Heart right ventricle (tissue), 16 donors: ENCODE measurements around the gene DCAF8. TPM values are rescaled to one million over a fixed set of nuclear protein-coding genes. Genes with fewer than 3 reads are reported as not detected.

Experiments
- ATAC-seq, 8 donors: fragments of 200-7000 bp; cut with Tn5 transposase; one replicate each; pipeline ENCODE4 v1.9.1; 2020; ENCODE audit warnings: mild to moderate bottlenecking in 8 of 8, moderate library complexity in 8 of 8, moderate number of reproducible peaks in 1 of 8
- DNase-seq, 2 donors: peaks; one replicate each; pipeline ENCODE4 v3.0.0-alpha.2; 2020
- H3K27ac ChIP-seq, 10 donors: fragments of 200-600 bp; sonication (generic) in 2 of 10; one replicate each; pipeline versions ENCODE4 v1.5.0 to v1.8.0; 2020 to 2022; ENCODE audit warnings: mild to moderate bottlenecking in 3 of 10
- H3K27me3 ChIP-seq, 7 donors: fragments of 200-600 bp; one replicate each; pipeline ENCODE4 v1.8.0; 2021 to 2022; ENCODE audit warnings: mild to moderate bottlenecking in 2 of 7
- H3K36me3 ChIP-seq, 9 donors: fragments of 200-600 bp; sonication (generic) in 1 of 9; one replicate each; pipeline versions ENCODE4 v1.5.0 to v1.8.0; 2020 to 2022; ENCODE audit warnings: mild to moderate bottlenecking in 2 of 9
- H3K4me1 ChIP-seq, 9 donors: fragments of 200-600 bp; sonication (generic) in 1 of 9; one replicate each; pipeline versions ENCODE4 v1.5.0 to v1.8.0; 2020 to 2022; ENCODE audit warnings: mild to moderate bottlenecking in 4 of 9
- H3K4me3 ChIP-seq, 10 donors: fragments of 200-600 bp; sonication (generic) in 2 of 10; one replicate each; pipeline versions ENCODE4 v1.5.0 to v1.8.0; 2020 to 2022; ENCODE audit warnings: mild to moderate bottlenecking in 7 of 10, moderate library complexity in 2 of 10
- H3K9me3 ChIP-seq, 11 donors: fragments of 200-600 bp in 10 of 11; sonication (generic) in 2 of 11; one replicate each; pipeline versions ENCODE4 v1.5.0 to v1.8.0; 2013 to 2022; ENCODE audit warnings: mild to moderate bottlenecking in 2 of 11, control low read depth in 1 of 11, moderate library complexity in 1 of 11
- CTCF ChIP-seq, 9 donors: fragments of 200-600 bp; sonication (generic) in 2 of 9; IDR thresholded peaks; one replicate each; pipeline versions ENCODE4 v1.5.0 to v1.8.0; 2021 to 2022; ENCODE audit warnings: antibody characterized with exemption in 9 of 9, mild to moderate bottlenecking in 5 of 9, moderate library complexity in 1 of 9
- WGBS, 2 donors: extraction: QIAGEN DNeasy Blood & Tissue Kit; methylation state at CpG; one replicate each; pipeline ENCODE4 v1.1.7; 2013; ENCODE audit warnings: inconsistent platforms in 1 of 2; 5-methylcytosine and 5-hydroxymethylcytosine counted together
- intact Hi-C, 10 donors: fragments of 100-400 bp; cut with DNase I; formaldehyde crosslinking; loops; one replicate each; pipeline versions ENCODE4 v1.11.1 to v1.14.2; 2022
- polyA plus RNA-seq, 2 donors: library from polyadenylated mRNA; stranded (reverse); fragments of 200-250 nt; gene quantifications; one replicate each; pipeline ENCODE4 v1.2.3, GENCODE V29; 2013
- total RNA-seq, 10 donors: library from RNA; stranded (reverse); fragmentation: NEBNext Ultra II Directional in 3 of 10; extraction: Animal tissue kit (Norgen Biotek cat#: 25700) in 3 of 10; gene quantifications; one replicate each; pipeline versions ENCODE4 v1.2.1 to v1.2.4, GENCODE V29; 2021 to 2023
- donor health status: Arrhythmogenic right ventricular cardiomyopathy.
- donor health status: ischemic (EF 13 %, LVEDD 7.1; RV severe dilation, severe dysfunction).
- donor health status: healthy with polysubstance abuse.
- donor health status: DM: no; HTN: yes; CAD: no.
- donor health status: DM: no; HTN: no; CAD: no.
- donor health status: ischemic (EF 25% LVEDD 6.9; RV normal size, moderate dysfunction).
- donor health status: ischemic (EF 25% LVEDD 5.7; RV mildly dilated, moderate dysfunction).
- donor health status: healthy.
- donor health status: DM: yes; HTN: yes; CAD: no.
- donor health status: Ischemic cardiomyopathy.
- donor health status: ischemic (EF 35%, LVEDD 5.7; RV mildly dilated, moderate dysfunction).
- donor health status: nonischemic (EF 11% LVEDD 7.7; RV severe dilation, severe dysfunction).
- donor health status: DM: yes; HTN: yes; CAD: no.
- donor health status: PGD.
- donor health status: ischemic (EF 29% LVEDD 5.4; RV normal size, mild dysfunction).
- donor health status: nonischemic (EF 23%, LVEDD 6.1; RV moderate dilation, normal function).

The DCAF8 gene
- total and polyA plus RNA-seq, 12 donors: 47.1 to 171 (median 151) TPM

GRCh38 chr1:160194737-160195059, 67.7 kb downstream of the DCAF8 start:
- no peak overlapping the region for H3K27ac ChIP-seq
- no peaks in the 10 kb centered on the region for H3K27me3 ChIP-seq
- ATAC-seq (no peak), DNase-seq (no peak)
- no peaks in the 10 kb centered on the region for H3K9me3 ChIP-seq
- H3K36me3 ChIP-seq: no peaks in the 10 kb centered on the region
- 72 to 82% methylated on average over 2 of the region's 2 CpGs for WGBS, 2 donors
- TF ChIP-seq CTCF (IDR thresholded peaks at IDR 0.05): no peak
- peaks cover 7 to 51% (median 14%) of the 10 kb centered on the region in 9 donors for H3K4me1 ChIP-seq
- no peak overlapping the region for H3K4me3 ChIP-seq
- intact Hi-C loops: loop anchor here in 9 of 10 donors (2.0 to 10.0 kb wide), 10 partner anchors 24 to 180 kb away; partner anchors contain the start of genes ATP1A2 (in 1 of the 9) and IGSF8 (in 1 of the 9)

DNA sequence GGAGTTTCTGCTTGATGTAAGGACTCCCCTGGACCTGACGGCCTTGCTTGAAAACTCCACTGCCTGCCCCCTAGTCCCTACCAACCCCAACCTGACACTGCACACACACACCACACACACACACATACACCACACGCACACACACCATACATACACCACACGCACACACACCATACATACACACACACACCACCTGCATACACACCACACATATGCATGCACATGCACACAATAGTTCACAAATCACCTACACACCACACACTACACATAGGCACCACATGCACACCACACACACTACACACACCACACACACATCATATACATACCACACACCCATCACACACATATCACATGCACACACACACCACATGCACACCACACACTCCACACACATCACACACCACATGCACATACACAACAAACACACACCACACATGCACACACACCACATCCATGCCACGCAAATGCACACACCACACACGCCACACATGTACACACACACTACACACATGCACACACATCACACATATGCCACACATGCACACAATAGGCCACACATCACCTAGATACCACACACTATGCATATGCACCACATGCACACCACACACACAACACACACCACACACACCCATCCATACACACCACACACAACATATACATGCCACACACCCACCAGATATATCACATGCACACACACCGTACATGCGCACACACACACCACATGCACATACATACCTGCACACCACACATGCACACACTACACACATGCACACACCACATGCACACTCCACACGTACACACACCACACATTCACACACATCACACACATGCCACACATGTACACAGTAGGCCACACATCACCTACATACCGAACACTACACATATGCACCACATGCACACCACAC, 68.3 kb downstream of the DCAF8 start:
- Histone ChIP-seq H3K27me3 (no peaks in the 10 kb centered on the region), H3K27ac (peak overlapping the region in 4 of 10 donors; percentile 76 to 87 (median 83)), H3K4me3 (no peak overlapping the region), H3K36me3 (no peaks in the 10 kb centered on the region), H3K9me3 (no peaks in the 10 kb centered on the region), H3K4me1 (peaks cover 9 to 57% (median 18%) of the 10 kb centered on the region in 9 donors)
- intact Hi-C loops: loop anchor here (1.0 to 10.0 kb wide), 17 partner anchors 25 to 181 kb away; partner anchors contain the start of genes IGSF8 (in 2 of the 10) and ATP1A2 (in 1 of the 10)
- ATAC-seq (peak in 1 of 8 donors; percentile 1), DNase-seq (no peak)
- TF ChIP-seq CTCF (IDR thresholded peaks at IDR 0.05): no peak
- 90 to 96% methylated on average over 9 of the region's 9 CpGs for WGBS, 2 donors

DNA sequence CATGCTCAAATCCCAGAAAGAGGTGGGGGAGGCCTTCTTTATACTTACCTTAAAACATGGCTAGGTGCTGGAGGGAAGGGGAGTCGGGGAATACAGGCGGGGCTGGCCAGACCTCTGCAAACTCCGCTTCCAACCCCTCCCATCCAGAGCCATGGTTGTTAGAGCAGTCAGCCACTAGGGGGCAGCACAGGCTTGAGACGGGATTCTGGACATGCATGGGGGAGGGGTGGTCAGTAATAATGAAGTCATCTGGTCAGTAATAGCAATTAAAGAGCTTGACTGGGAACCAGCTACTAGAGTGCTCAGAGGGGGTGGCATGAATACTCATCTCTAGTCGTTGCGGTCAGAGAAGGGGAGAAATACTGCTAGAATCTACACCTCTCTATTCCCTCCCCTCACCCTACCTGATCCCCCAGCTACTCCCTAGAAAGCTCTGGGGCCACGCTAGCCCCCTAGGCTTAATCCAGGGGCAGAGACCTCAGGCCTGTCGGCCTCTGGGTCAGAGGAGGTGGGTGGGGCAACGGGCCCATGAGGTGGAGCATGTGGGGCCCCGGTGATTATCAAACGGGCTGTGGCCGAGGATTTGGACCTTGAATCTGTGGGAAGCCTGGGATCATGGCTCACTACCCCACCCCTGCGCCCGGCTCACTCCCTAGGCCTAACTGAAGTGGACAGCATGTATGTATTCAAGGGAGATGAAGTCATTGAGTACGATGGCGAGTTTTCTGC, 69.1 kb downstream of the DCAF8 start:
- Histone ChIP-seq H3K4me3 (no peak overlapping the region), H3K27me3 (no peaks in the 10 kb centered on the region), H3K9me3 (no peaks in the 10 kb centered on the region), H3K27ac (peak overlapping the region in 7 of 10 donors; percentile 59 to 87 (median 79)), H3K4me1 (peaks cover 9 to 58% (median 18%) of the 10 kb centered on the region in 9 donors), H3K36me3 (no peaks in the 10 kb centered on the region)
- peak; percentile 94 to 98 (median 96) for TF ChIP-seq CTCF (IDR thresholded peaks at IDR 0.05)
- peak; percentile 83 to 91 (median 88) for ATAC-seq
- intact Hi-C loops: loop anchor here (1.0 to 10.0 kb wide), 17 partner anchors 26 to 182 kb away; partner anchors contain the start of genes IGSF8 (in 2 of the 10) and ATP1A2 (in 1 of the 10)
- 21 to 26% methylated on average over 16 of the region's 16 CpGs for WGBS, 2 donors
- DNase-seq: peak; percentile 86 to 92

DNA sequence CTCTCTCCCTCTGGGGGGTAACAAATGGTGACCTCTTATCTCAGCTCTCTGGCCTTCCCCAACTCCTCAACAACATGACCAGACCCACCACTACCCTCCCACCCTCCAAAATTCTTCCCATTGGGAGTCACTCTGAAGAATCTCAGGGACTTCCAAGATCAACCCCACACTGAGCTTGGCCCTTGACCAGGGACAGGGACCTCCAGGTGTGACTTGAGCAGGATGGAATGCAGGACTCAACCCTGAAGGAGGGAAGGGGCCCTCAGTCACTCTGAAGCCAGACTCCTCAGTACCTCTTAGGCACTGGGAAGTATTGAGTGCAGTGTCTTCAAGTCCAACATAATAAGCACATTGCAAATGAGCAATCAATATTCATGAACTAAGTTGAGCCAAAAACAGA, 70.1 kb downstream of the DCAF8 start:
- TF ChIP-seq CTCF (IDR thresholded peaks at IDR 0.05): no peak
- Histone ChIP-seq H3K27me3 (no peaks in the 10 kb centered on the region), H3K27ac (peak overlapping the region in 3 of 10 donors; percentile 55 to 87 (median 83)), H3K4me1 (peaks cover 9 to 53% (median 18%) of the 10 kb centered on the region in 9 donors), H3K36me3 (no peaks in the 10 kb centered on the region), H3K9me3 (no peaks in the 10 kb centered on the region), H3K4me3 (no peak overlapping the region)
- no peak for ATAC-seq
- intact Hi-C loops: loop anchor here (2.0 to 10.0 kb wide), 14 partner anchors 27 to 183 kb away; partner anchors contain the start of genes IGSF8 (in 2 of the 10) and ATP1A2 (in 1 of the 10)
- DNase-seq: no peak
